ENCODE measurements around the gene WIPF3. TPM values are rescaled to one million over a fixed set of nuclear protein-coding genes. Genes with fewer than 3 reads are reported as not detected.

The WIPF3 gene
- total RNA-seq, 1 experiment from 2014 or later, result 2.0 TPM

DNA sequence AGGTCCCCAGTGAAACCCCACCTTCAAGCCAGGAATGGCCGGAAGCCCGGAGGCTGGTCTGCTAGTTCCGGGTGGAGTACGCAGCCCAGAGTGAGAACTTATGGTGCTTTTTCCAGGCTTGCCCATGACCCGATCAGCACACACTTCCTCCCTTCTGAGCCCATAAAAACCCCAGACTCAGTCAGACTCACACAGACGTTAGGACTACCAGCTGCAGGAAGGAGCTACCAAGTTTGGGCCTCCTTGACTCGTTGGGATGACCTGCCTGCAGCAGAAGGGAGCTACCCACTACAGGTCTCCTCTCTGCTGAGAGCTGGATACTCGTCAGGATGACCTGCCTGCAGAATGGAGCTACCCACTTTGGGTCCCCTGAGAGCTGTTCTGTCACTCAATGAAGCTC lies 144.2 kb downstream of the WIPF3 start:
- Histone ChIP-seq H3K4me1 (ENCODE audit: control insufficient read depth, insufficient read depth, low read length) (no peaks in the 10 kb centered on the region), H3K27me3 (ENCODE audit: control insufficient read depth, insufficient read depth, low read length) (no peaks in the 10 kb centered on the region), H3K27ac (ENCODE audit: low read length) (no peak overlapping the region), H3K4me3 (ENCODE audit: low read depth in 2 of 2, low read length in 2 of 2) (no peak overlapping the region), H3K9me3 (ENCODE audit: control insufficient read depth, insufficient read depth, low read depth, low read length) (no peaks in the 10 kb centered on the region), H3K36me3 (ENCODE audit: control insufficient read depth, insufficient read depth, low read length) (peaks cover 15% of the 10 kb centered on the region)
- POLR2A ChIA-PET, result no interaction called here
- CTCF ChIA-PET, result no interaction called here
- TF ChIP-seq TCF7L2 (IDR thresholded peaks at IDR 0.05; ENCODE audit: low read depth, low read length), result no peak
- TF ChIP-seq, protein P1, sequence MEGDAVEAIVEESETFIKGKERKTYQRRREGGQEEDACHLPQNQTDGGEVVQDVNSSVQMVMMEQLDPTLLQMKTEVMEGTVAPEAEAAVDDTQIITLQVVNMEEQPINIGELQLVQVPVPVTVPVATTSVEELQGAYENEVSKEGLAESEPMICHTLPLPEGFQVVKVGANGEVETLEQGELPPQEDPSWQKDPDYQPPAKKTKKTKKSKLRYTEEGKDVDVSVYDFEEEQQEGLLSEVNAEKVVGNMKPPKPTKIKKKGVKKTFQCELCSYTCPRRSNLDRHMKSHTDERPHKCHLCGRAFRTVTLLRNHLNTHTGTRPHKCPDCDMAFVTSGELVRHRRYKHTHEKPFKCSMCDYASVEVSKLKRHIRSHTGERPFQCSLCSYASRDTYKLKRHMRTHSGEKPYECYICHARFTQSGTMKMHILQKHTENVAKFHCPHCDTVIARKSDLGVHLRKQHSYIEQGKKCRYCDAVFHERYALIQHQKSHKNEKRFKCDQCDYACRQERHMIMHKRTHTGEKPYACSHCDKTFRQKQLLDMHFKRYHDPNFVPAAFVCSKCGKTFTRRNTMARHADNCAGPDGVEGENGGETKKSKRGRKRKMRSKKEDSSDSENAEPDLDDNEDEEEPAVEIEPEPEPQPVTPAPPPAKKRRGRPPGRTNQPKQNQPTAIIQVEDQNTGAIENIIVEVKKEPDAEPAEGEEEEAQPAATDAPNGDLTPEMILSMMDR (IDR thresholded peaks at IDR 0.05), result no peak
- no peak for TF ChIP-seq SIN3A (IDR thresholded peaks at IDR 0.05; ENCODE audit: borderline replicate concordance, insufficient read depth, low read depth, low read length)
- TF ChIP-seq, protein P2, sequence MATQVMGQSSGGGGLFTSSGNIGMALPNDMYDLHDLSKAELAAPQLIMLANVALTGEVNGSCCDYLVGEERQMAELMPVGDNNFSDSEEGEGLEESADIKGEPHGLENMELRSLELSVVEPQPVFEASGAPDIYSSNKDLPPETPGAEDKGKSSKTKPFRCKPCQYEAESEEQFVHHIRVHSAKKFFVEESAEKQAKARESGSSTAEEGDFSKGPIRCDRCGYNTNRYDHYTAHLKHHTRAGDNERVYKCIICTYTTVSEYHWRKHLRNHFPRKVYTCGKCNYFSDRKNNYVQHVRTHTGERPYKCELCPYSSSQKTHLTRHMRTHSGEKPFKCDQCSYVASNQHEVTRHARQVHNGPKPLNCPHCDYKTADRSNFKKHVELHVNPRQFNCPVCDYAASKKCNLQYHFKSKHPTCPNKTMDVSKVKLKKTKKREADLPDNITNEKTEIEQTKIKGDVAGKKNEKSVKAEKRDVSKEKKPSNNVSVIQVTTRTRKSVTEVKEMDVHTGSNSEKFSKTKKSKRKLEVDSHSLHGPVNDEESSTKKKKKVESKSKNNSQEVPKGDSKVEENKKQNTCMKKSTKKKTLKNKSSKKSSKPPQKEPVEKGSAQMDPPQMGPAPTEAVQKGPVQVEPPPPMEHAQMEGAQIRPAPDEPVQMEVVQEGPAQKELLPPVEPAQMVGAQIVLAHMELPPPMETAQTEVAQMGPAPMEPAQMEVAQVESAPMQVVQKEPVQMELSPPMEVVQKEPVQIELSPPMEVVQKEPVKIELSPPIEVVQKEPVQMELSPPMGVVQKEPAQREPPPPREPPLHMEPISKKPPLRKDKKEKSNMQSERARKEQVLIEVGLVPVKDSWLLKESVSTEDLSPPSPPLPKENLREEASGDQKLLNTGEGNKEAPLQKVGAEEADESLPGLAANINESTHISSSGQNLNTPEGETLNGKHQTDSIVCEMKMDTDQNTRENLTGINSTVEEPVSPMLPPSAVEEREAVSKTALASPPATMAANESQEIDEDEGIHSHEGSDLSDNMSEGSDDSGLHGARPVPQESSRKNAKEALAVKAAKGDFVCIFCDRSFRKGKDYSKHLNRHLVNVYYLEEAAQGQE (IDR thresholded peaks at IDR 0.05; ENCODE audit: insufficient read depth in 1 of 2, low read depth in 2 of 2, low read length in 1 of 2), result no peak
- TF ChIP-seq POLR2AphosphoS5 (IDR thresholded peaks at IDR 0.05; ENCODE audit: low read depth, low read length), result no peak
- intact Hi-C loops (cut with micrococcal nuclease; ENCODE audit: unreplicated experiment) (no loop called here), in situ Hi-C loops (cut with HindIII; ENCODE audit: low pct_unique_long_range_greater_than_20kb, low sequenced_read_pairs) (no loop called here)
- no TSS peak for BruUV-seq (replicated peaks)
- ATAC-seq (no peak), DNase-seq (ENCODE audit: low read depth, low spot score) (no peak)

DNA sequence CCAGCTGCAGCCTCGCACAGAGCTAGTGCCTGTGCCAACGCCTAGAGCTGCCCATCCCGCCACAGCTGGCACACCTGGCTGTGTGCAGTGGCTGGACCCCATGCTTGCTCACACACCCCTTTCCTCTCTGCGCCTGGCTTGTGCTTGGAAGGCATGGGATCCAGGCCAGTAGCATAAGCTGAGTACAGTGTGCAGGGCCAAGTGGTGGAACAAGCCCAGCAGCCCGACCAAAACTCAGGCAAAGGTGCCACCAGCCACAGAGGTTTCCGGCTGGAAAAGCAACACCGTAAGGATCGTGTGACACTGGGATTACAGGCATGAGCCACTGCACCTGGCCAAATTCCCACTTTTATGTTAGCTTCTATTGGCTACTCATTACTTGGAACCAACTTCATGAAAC lies 144.9 kb downstream of the WIPF3 start:
- no peaks in the 10 kb centered on the region for H3K4me1 ChIP-seq (ENCODE audit: control insufficient read depth, insufficient read depth, low read length)
- intact Hi-C loops (cut with micrococcal nuclease; ENCODE audit: unreplicated experiment), result no loop called here
- no peaks in the 10 kb centered on the region for H3K9me3 ChIP-seq (ENCODE audit: control insufficient read depth, insufficient read depth, low read depth, low read length)
- ChIA-PET POLR2A (no interaction called here), CTCF (interaction anchor here (0.6 kb wide), 1 partner anchor 111 kb away, joined by 3 read pairs; no protein-coding TSS in a partner anchor)
- DNase-seq (ENCODE audit: low read depth, low spot score) (no peak), ATAC-seq (no peak)
- TF ChIP-seq TCF7L2 (IDR thresholded peaks at IDR 0.05; ENCODE audit: low read depth, low read length) (no peak), POLR2AphosphoS5 (IDR thresholded peaks at IDR 0.05; ENCODE audit: low read depth, low read length) (no peak), SIN3A (IDR thresholded peaks at IDR 0.05; ENCODE audit: borderline replicate concordance, insufficient read depth, low read depth, low read length) (no peak)
- TF ChIP-seq, protein P2 (IDR thresholded peaks at IDR 0.05; ENCODE audit: insufficient read depth in 1 of 2, low read depth in 2 of 2, low read length in 1 of 2), result no peak
- TF ChIP-seq, protein P1 (IDR thresholded peaks at IDR 0.05), result no peak
- H3K27me3 ChIP-seq (ENCODE audit: control insufficient read depth, insufficient read depth, low read length), result no peaks in the 10 kb centered on the region
- peaks cover 13% of the 10 kb centered on the region for H3K36me3 ChIP-seq (ENCODE audit: control insufficient read depth, insufficient read depth, low read length)
- H3K27ac ChIP-seq (ENCODE audit: low read length), result no peak overlapping the region
- no peak overlapping the region for H3K4me3 ChIP-seq (ENCODE audit: low read depth in 2 of 2, low read length in 2 of 2)
- no TSS peak for BruUV-seq (replicated peaks)
- in situ Hi-C loops (cut with HindIII; ENCODE audit: low pct_unique_long_range_greater_than_20kb, low sequenced_read_pairs), result no loop called here
